ENCODE results near the gene LRRC26.

DNA sequence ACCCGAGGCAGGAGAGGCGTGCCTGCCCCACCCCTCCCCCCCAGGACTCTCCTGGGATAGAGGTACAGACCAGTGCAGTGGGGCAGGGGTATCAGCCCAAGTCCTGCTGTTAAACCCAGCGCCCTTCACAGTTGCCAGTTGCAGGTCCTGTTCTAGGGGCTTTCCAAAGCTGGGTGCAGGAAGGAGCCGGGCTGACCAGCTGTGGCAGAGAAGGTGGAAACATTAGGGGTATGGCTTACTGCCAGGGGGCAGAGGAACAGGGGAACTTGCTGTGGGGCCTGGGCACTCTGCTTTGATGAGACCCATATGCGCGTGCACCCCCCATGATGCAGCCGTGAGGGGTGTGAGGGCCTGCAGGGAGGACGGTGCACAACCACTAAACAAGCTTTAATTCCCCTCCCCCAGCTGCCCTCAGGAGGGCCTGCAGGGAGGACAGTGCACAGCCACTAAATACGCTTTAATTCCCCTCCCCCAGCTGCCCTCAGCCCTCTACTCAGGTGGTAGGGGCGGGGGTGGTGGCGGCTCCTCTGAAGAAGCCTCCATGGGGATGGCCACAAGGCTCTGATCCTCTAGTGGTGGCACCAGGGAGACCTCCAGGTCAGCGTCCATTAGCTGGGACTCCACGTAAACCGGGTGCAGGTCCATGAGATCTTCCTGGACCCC is 766 bp upstream of the LRRC26 start:
- TF ChIP-seq CTBP1 (IDR thresholded peaks at IDR 0.05; ENCODE audit: borderline replicate concordance) (no peak), ELF4 (IDR thresholded peaks at IDR 0.05) (no peak), LEF1 (IDR thresholded peaks at IDR 0.05; ENCODE audit: borderline replicate concordance) (no peak), FOXM1 (IDR thresholded peaks at IDR 0.05; ENCODE audit: borderline replicate concordance) (no peak), ZNF384 (IDR thresholded peaks at IDR 0.05) (no peak), BHLHE40 (IDR thresholded peaks at IDR 0.05; ENCODE audit: borderline replicate concordance) (no peak), L3MBTL2 (conservative IDR thresholded peaks at IDR 0.05) (no peak)
